CD4-positive, alpha-beta memory T cell (primary cell): ENCODE data around the gene OGFR. TPM values are rescaled to one million over a fixed set of nuclear protein-coding genes. Genes with fewer than 3 reads are reported as not detected.

Experiments
- CTCF ChIA-PET: fragments of 350-600 bp; sonication (Branson Sonifier 250); formaldehyde crosslinking; loops from one replicate; lab custom pipeline; 2021; ENCODE audit warnings: inconsistent platforms; ENCODE audit not compliant: partially characterized antibody; lab: Charles Lee
- POLR2A ChIA-PET: fragments of 350-600 bp; sonication (Branson Sonifier 250); formaldehyde crosslinking; loops from one replicate; lab custom pipeline; 2021; ENCODE audit not compliant: partially characterized antibody; lab: Charles Lee
- DNase-seq, 5 donors: peaks; one replicate each; pipeline versions ENCODE4 v3.0.0 to v3.0.0-alpha.2; 2020 to 2022; ENCODE audit warnings: mixed read lengths in 1 of 5
- H3K27ac ChIP-seq: one replicate; pipeline ENCODE4 v1.7.0; 2013; ENCODE audit warnings: low read depth, low read length
- H3K27me3 ChIP-seq: 2 replicates; pipeline ENCODE4 v1.7.0; 2013; ENCODE audit warnings: mild to moderate bottlenecking, low read length, moderate library complexity; ENCODE audit not compliant: insufficient read depth
- H3K36me3 ChIP-seq: 2 replicates; pipeline ENCODE4 v1.7.0; 2013; ENCODE audit warnings: mild to moderate bottlenecking, low read length, moderate library complexity; ENCODE audit not compliant: insufficient read depth
- H3K4me1 ChIP-seq: 2 replicates; pipeline ENCODE4 v1.7.0; 2013; ENCODE audit warnings: mild to moderate bottlenecking, low read length, moderate library complexity; ENCODE audit not compliant: insufficient read depth
- H3K4me3 ChIP-seq, 2 donors: one replicate each; pipeline ENCODE4 v1.7.0; 2013; ENCODE audit warnings: low read length in 2 of 2, mild to moderate bottlenecking in 1 of 2
- H3K9me3 ChIP-seq, 2 donors: one replicate each; pipeline ENCODE4 v1.7.0; 2013; ENCODE audit warnings: low read length in 2 of 2, control low read depth in 1 of 2; ENCODE audit not compliant: control insufficient read depth in 1 of 2
- H3K27ac Mint-ChIP-seq, 7 donors: one replicate each; pipeline ENCODE4 v1.8.0; 2020 to 2021; ENCODE audit warnings: mixed read lengths in 7 of 7, mild to moderate bottlenecking in 6 of 7, inconsistent platforms in 3 of 7, moderate library complexity in 3 of 7
- H3K27me3 Mint-ChIP-seq, 2 donors: one replicate each; pipeline ENCODE4 v1.8.0; 2020 to 2021; ENCODE audit warnings: mixed read lengths in 2 of 2
- H3K36me3 Mint-ChIP-seq, 2 donors: one replicate each; pipeline ENCODE4 v1.8.0; 2020 to 2021; ENCODE audit warnings: mixed read lengths in 2 of 2, inconsistent platforms in 1 of 2, mild to moderate bottlenecking in 1 of 2
- H3K4me1 Mint-ChIP-seq, 4 donors: one replicate each; pipeline ENCODE4 v1.8.0; 2020 to 2021; ENCODE audit warnings: mixed read lengths in 4 of 4, mild to moderate bottlenecking in 1 of 4
- H3K4me3 Mint-ChIP-seq, 8 donors: one replicate each; pipeline ENCODE4 v1.8.0; 2020 to 2021; ENCODE audit warnings: mixed read lengths in 8 of 8, mild to moderate bottlenecking in 7 of 8, moderate library complexity in 6 of 8, inconsistent platforms in 3 of 8
- H3K9me3 Mint-ChIP-seq, 8 donors: one replicate each; pipeline ENCODE4 v1.8.0; 2020 to 2021; ENCODE audit warnings: mixed read lengths in 8 of 8, mild to moderate bottlenecking in 5 of 8, inconsistent platforms in 3 of 8, moderate library complexity in 1 of 8
- intact Hi-C: fragments of 100-400 bp; cut with micrococcal nuclease; formaldehyde crosslinking; loops from one replicate; pipeline ENCODE4 v1.15.1; 2023
- polyA plus RNA-seq, 2 donors: library from polyadenylated mRNA; unstranded; fragments of 300-500 nt; fragmentation: Illumina TruSeq; gene quantifications; one replicate each; pipeline ENCODE4 v1.2.3, GENCODE V29; 2021
- total RNA-seq, 2 experiments: library from RNA; stranded (reverse); gene quantifications; one replicate each; pipeline ENCODE4 v1.2.3, GENCODE V29; 2021

The OGFR gene
- total and polyA plus RNA-seq, 4 experiments from 2014 or later: 13.8 to 75.9 (median 69.4) TPM

DNA sequence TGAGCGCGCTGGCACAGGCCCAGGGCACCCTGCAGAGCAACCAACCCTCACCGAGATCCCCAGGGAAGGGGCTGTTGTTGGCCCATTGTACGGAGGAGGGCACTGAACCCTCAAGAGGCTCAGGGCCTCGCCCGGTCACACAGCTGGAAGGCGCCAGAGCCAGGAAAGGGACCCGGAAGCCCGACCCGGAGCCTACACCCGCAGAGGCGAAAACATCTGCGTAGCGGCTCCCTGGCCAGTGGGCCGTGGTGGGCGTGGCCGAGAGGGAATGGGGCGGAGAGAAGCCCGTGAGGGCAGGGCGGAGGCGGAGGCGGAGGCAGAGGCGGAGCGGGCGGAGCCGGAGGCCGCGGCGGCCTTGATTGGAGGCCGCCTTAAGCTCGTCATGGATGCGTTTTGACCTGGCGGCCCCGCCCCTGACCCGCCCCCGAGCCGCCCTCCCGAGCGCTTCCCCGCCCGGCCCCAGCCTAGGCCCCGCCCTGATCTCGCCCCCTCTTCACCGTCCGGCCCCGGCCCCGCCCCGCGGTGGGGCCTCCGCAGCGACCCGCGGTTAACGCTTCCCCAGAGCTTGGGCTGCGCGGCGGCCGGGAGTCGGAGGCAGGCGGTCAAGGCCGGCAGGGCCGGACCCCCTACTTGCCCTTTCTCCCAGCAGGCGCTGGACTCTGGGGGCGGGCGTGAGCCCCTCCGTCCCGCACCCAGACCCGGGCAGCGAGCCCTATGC, 10.5 kb upstream of the OGFR start:
- Histone ChIP-seq H3K27me3 (no peaks in the 10 kb centered on the region), H3K27ac (peak overlapping the region; percentile 83), H3K36me3 (peaks cover 4% of the 10 kb centered on the region), H3K4me3 (peak overlapping the region; percentile 78 to 82), H3K9me3 (no peaks in the 10 kb centered on the region), H3K4me1 (peaks cover 32% of the 10 kb centered on the region)
- peak; percentile 90 to 94 (median 93) for DNase-seq
- POLR2A ChIA-PET: interaction anchor here (0.5 to 6.2 kb wide), 31 partner anchors 8 to 672 kb away, joined by 3 to 86 read pairs (median 6); partner anchors contain the start of genes ARFGAP1, GID8, OGFR and RPS21
- peaks cover 6 to 20% of the 10 kb centered on the region in 2 donors for H3K36me3 Mint-ChIP-seq
- H3K4me1 Mint-ChIP-seq: peaks cover 10 to 59% (median 28%) of the 10 kb centered on the region in 4 donors
- CTCF ChIA-PET: interaction anchor here (0.6 to 3.2 kb wide), 9 partner anchors 10 to 295 kb away, joined by 3 to 23 read pairs (median 4); partner anchors contain the start of gene OGFR
- peak overlapping the region; percentile 76 to 90 (median 86) for H3K4me3 Mint-ChIP-seq
- peak overlapping the region; percentile 94 to 98 (median 96) for H3K27ac Mint-ChIP-seq
- no peaks in the 10 kb centered on the region for H3K27me3 Mint-ChIP-seq
- intact Hi-C loops: loop anchor here (1.0 to 10.0 kb wide), 7 partner anchors 10 to 409 kb away; partner anchors contain the start of genes BHLHE23, OGFR and RPS21
- peaks cover 0 to 5% (median 0%) of the 10 kb centered on the region in 8 donors for H3K9me3 Mint-ChIP-seq

- Histone ChIP-seq H3K9me3 (no peaks in the 10 kb centered on the region), H3K36me3 (peaks cover 14% of the 10 kb centered on the region), H3K4me3 (peak overlapping the region; percentile 78 to 82), H3K27me3 (no peaks in the 10 kb centered on the region), H3K4me1 (peaks cover 32% of the 10 kb centered on the region), H3K27ac (peak overlapping the region; percentile 72)
- intact Hi-C loops: loop anchor here (2.0 to 10.0 kb wide), 5 partner anchors 67 to 702 kb away; partner anchors contain the start of genes CABLES2, EEF1A2, RPS21 and TCFL5
- Mint-ChIP-seq H3K9me3 (peaks cover 0 to 5% (median 0%) of the 10 kb centered on the region in 8 donors), H3K36me3 (peaks cover 12 to 31% of the 10 kb centered on the region in 2 donors), H3K4me1 (peaks cover 10 to 59% (median 28%) of the 10 kb centered on the region in 4 donors), H3K27ac (peak overlapping the region; percentile 94 to 98 (median 96)), H3K4me3 (peak overlapping the region; percentile 76 to 90 (median 86)), H3K27me3 (no peaks in the 10 kb centered on the region)
- POLR2A ChIA-PET: interaction anchor here (0.8 to 6.2 kb wide), 23 partner anchors 9 to 673 kb away, joined by 3 to 86 read pairs (median 8); partner anchors contain the start of genes GID8, OGFR, RPS21 and TCFL5
- peak; percentile 58 to 76 (median 62) for DNase-seq
- CTCF ChIA-PET: interaction anchor here (1.0 to 3.2 kb wide), 4 partner anchors 13 to 130 kb away, joined by 3 to 23 read pairs (median 4); no protein-coding TSS in a partner anchor
Observed at GRCh38 chr20:62795023-62795761, 9.4 kb upstream of the OGFR start.

DNA sequence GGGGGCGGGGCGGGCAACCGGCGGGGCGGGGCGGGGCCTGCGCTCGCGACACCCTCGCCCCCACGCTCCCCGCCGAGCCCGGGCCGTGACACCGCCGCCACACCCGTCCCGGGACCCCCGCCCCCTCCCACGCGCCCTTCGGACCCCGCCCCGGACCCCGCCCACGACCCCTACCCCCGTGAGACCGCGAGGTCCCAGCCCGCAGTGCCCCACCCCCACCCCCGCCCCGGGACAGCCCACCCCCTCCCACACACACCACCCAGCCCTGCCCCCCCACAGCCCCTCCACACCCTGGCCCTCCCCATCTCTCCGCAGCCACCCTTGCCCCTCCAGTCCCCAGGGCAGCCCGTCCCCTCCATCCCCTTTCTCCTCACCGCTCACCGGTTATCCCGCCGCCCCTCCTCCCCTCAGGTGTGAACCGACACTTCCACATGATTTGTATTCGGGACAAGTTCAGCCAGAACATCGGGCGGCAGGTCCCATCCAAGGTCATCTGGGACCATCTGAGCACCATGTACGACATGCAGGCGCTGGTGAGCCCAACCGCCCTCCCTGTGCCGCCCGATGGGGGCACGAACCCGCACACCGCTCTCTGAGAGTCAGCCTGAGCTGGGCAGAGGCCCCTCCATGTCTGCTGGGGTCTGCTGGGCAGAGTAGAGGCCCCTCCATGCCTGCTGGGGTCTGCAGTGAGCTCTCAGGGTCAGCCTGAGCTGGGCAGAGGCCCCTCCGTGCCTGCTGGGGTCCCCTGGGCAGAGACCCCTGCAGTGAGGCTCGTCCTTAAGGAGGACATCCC, 7.7 kb upstream of the OGFR start:
- ChIA-PET CTCF (interaction anchor here (3.2 kb wide), 1 partner anchor 11 kb away, joined by 23 read pairs; no protein-coding TSS in a partner anchor), POLR2A (interaction anchor here (0.6 to 6.2 kb wide), 14 partner anchors 8 to 388 kb away, joined by 3 to 86 read pairs (median 5); partner anchors contain the start of genes OGFR, SLCO4A1 and TCFL5)
- no peaks in the 10 kb centered on the region for H3K9me3 ChIP-seq
- intact Hi-C loops: loop anchor here (5.0 to 10.0 kb wide), 4 partner anchors 65 to 700 kb away; partner anchors contain the start of genes CABLES2, EEF1A2, RPS21 and TCFL5
- Mint-ChIP-seq H3K36me3 (peaks cover 15 to 36% of the 10 kb centered on the region in 2 donors), H3K9me3 (peaks cover 0 to 5% (median 0%) of the 10 kb centered on the region in 8 donors), H3K27me3 (no peaks in the 10 kb centered on the region), H3K4me3 (peak overlapping the region; percentile 53 to 87 (median 80)), H3K27ac (peak overlapping the region in 6 of 7 donors; percentile 35 to 85 (median 58)), H3K4me1 (peaks cover 10 to 52% (median 23%) of the 10 kb centered on the region in 4 donors)
- H3K4me1 ChIP-seq: peaks cover 25% of the 10 kb centered on the region
- H3K27me3 ChIP-seq: no peaks in the 10 kb centered on the region
- H3K27ac ChIP-seq: peak overlapping the region; percentile 35
- no peak for DNase-seq
- peak overlapping the region in 1 of 2 donors; percentile 82 for H3K4me3 ChIP-seq
- peaks cover 18% of the 10 kb centered on the region for H3K36me3 ChIP-seq

- Histone ChIP-seq H3K27me3 (no peaks in the 10 kb centered on the region), H3K4me1 (peaks cover 25% of the 10 kb centered on the region), H3K4me3 (no peak overlapping the region), H3K9me3 (no peaks in the 10 kb centered on the region), H3K36me3 (peaks cover 18% of the 10 kb centered on the region), H3K27ac (no peak overlapping the region)
- ChIA-PET CTCF (no interaction called here), POLR2A (interaction anchor here (1.1 to 4.6 kb wide), 5 partner anchors 7 to 156 kb away, joined by 3 to 75 read pairs (median 8); partner anchors contain the start of gene OGFR)
- Mint-ChIP-seq H3K9me3 (peaks cover 0 to 5% (median 0%) of the 10 kb centered on the region in 8 donors), H3K36me3 (peaks cover 15 to 36% of the 10 kb centered on the region in 2 donors), H3K4me1 (peaks cover 10 to 46% (median 23%) of the 10 kb centered on the region in 4 donors), H3K27me3 (no peaks in the 10 kb centered on the region), H3K4me3 (peak overlapping the region; percentile 50 to 87 (median 80)), H3K27ac (peak overlapping the region in 6 of 7 donors; percentile 49 to 85 (median 74))
- intact Hi-C loops: loop anchor here (5.0 to 10.0 kb wide), 4 partner anchors 64 to 699 kb away; partner anchors contain the start of genes CABLES2, EEF1A2, RPS21 and TCFL5
- DNase-seq: no peak
Observed at GRCh38 chr20:62797671-62798532, 6.7 kb upstream of the OGFR start.

- no peak overlapping the region for H3K27ac ChIP-seq
- DNase-seq: no peak
- H3K9me3 ChIP-seq: no peaks in the 10 kb centered on the region
- H3K36me3 ChIP-seq: peaks cover 18% of the 10 kb centered on the region
- Mint-ChIP-seq H3K27me3 (peaks cover 0 to under 1% of the 10 kb centered on the region in 2 donors), H3K36me3 (peaks cover 15 to 36% of the 10 kb centered on the region in 2 donors), H3K4me1 (peaks cover 9 to 46% (median 20%) of the 10 kb centered on the region in 4 donors), H3K9me3 (peaks cover 0 to 4% (median 0%) of the 10 kb centered on the region in 8 donors), H3K4me3 (no peak overlapping the region), H3K27ac (peak overlapping the region in 1 of 7 donors; percentile 8)
- H3K4me1 ChIP-seq: peaks cover 20% of the 10 kb centered on the region
- POLR2A ChIA-PET: no interaction called here
- CTCF ChIA-PET: no interaction called here
- no peaks in the 10 kb centered on the region for H3K27me3 ChIP-seq
- intact Hi-C loops: loop anchor here (5.0 to 10.0 kb wide), 4 partner anchors 63 to 698 kb away; partner anchors contain the start of genes CABLES2, EEF1A2, RPS21 and TCFL5
- no peak overlapping the region for H3K4me3 ChIP-seq
Observed at GRCh38 chr20:62799036-62799435, 5.6 kb upstream of the OGFR start.
